ENCODE measurements around the gene ARID3C. TPM values are rescaled to one million over a fixed set of nuclear protein-coding genes. Genes with fewer than 3 reads are reported as not detected.

Gene ARID3C
- total RNA-seq, 1 donor from 2014 or later = 4.7 TPM

- H3K36me3 Mint-ChIP-seq = peaks cover 6% of the 10 kb centered on the region
- H3K27ac ChIP-seq = no peak overlapping the region
- peaks cover 18% of the 10 kb centered on the region for H3K27me3 ChIP-seq
- H3K27me3 Mint-ChIP-seq (ENCODE audit: insufficient read depth, low read depth) = peaks cover 6% of the 10 kb centered on the region
- H3K36me3 ChIP-seq = no peaks in the 10 kb centered on the region
- TF ChIP-seq EZH2phosphoT487 (IDR thresholded peaks at IDR 0.05) = no peak
- no peak for TF ChIP-seq CTCF (IDR thresholded peaks at IDR 0.05)
- TF ChIP-seq EZH2 (IDR thresholded peaks at IDR 0.05) = no peak
- DNase-seq (ENCODE audit: low spot score) = peak; percentile 87
- H2AFZ ChIP-seq (replicated peaks) = no peak overlapping the region
- H3K4me1 ChIP-seq = peaks cover 75% of the 10 kb centered on the region
- peaks cover 85% of the 10 kb centered on the region for H3K4me1 Mint-ChIP-seq
- H3K4me2 ChIP-seq = peak overlapping the region; percentile 94
- peaks cover 28% of the 10 kb centered on the region for H4K20me1 ChIP-seq (ENCODE audit: low read depth)
- H3K9ac ChIP-seq = no peak overlapping the region
- H3K9me3 Mint-ChIP-seq = no peaks in the 10 kb centered on the region
- no peaks in the 10 kb centered on the region for H3K79me2 ChIP-seq (ENCODE audit: low read depth)
- peak overlapping the region; percentile 85 for H3K4me3 Mint-ChIP-seq
- H3F3A ChIP-seq (ENCODE audit: low read depth) = peaks cover 59% of the 10 kb centered on the region
- peak overlapping the region; percentile 98 for H3K27ac Mint-ChIP-seq
- peak overlapping the region; percentile 55 for H3K4me3 ChIP-seq
- H3K9me3 ChIP-seq (ENCODE audit: low read depth) = no peaks in the 10 kb centered on the region
These were observed 49.6 kb downstream of the ARID3C start for GRCh38 chr9:34579104-34579807.

GRCh38 chr9:34578241-34579103 lies 50.4 kb downstream of the ARID3C start:
- no peaks in the 10 kb centered on the region for H3K36me3 ChIP-seq
- no peak overlapping the region for H3K9ac ChIP-seq
- peaks cover 12% of the 10 kb centered on the region for H3K27me3 ChIP-seq
- Mint-ChIP-seq H3K27ac (peak overlapping the region; percentile 97), H3K27me3 (ENCODE audit: insufficient read depth, low read depth) (peaks cover 6% of the 10 kb centered on the region), H3K36me3 (peaks cover 6% of the 10 kb centered on the region), H3K4me3 (peak overlapping the region; percentile 85), H3K4me1 (peaks cover 83% of the 10 kb centered on the region), H3K9me3 (no peaks in the 10 kb centered on the region)
- H3K79me2 ChIP-seq (ENCODE audit: low read depth) = no peaks in the 10 kb centered on the region
- no peak overlapping the region for H2AFZ ChIP-seq (replicated peaks)
- peaks cover 76% of the 10 kb centered on the region for H3K4me1 ChIP-seq
- TF ChIP-seq CTCF (IDR thresholded peaks at IDR 0.05) (peak; percentile 3), EZH2phosphoT487 (IDR thresholded peaks at IDR 0.05) (no peak)
- peak overlapping the region; percentile 55 for H3K4me3 ChIP-seq
- H3F3A ChIP-seq (ENCODE audit: low read depth) = peaks cover 59% of the 10 kb centered on the region
- no peaks in the 10 kb centered on the region for H3K9me3 ChIP-seq (ENCODE audit: low read depth)
- DNase-seq (ENCODE audit: low spot score) = peak; percentile 86
- peak overlapping the region; percentile 94 for H3K4me2 ChIP-seq
- H3K27ac ChIP-seq = peak overlapping the region; percentile 81
- peaks cover 32% of the 10 kb centered on the region for H4K20me1 ChIP-seq (ENCODE audit: low read depth)

- Mint-ChIP-seq H3K36me3 (peaks cover 6% of the 10 kb centered on the region), H3K27me3 (ENCODE audit: insufficient read depth, low read depth) (peaks cover 6% of the 10 kb centered on the region), H3K9me3 (no peaks in the 10 kb centered on the region), H3K27ac (peak overlapping the region; percentile 96), H3K4me3 (peak overlapping the region; percentile 85), H3K4me1 (peaks cover 81% of the 10 kb centered on the region)
- Histone ChIP-seq H2AFZ (replicated peaks) (no peak overlapping the region), H3K79me2 (ENCODE audit: low read depth) (no peaks in the 10 kb centered on the region), H3K27me3 (peaks cover 4% of the 10 kb centered on the region), H3K4me3 (peak overlapping the region; percentile 55), H3K4me2 (peak overlapping the region; percentile 94), H3K36me3 (no peaks in the 10 kb centered on the region), H4K20me1 (ENCODE audit: low read depth) (peaks cover 36% of the 10 kb centered on the region), H3K27ac (peak overlapping the region; percentile 81), H3K4me1 (peaks cover 78% of the 10 kb centered on the region), H3K9me3 (ENCODE audit: low read depth) (no peaks in the 10 kb centered on the region), H3K9ac (no peak overlapping the region), H3F3A (ENCODE audit: low read depth) (peaks cover 59% of the 10 kb centered on the region)
- peak; percentile 84 for DNase-seq (ENCODE audit: low spot score)
- TF ChIP-seq EZH2phosphoT487 (IDR thresholded peaks at IDR 0.05) = no peak
These were observed 51.2 kb downstream of the ARID3C start for GRCh38 chr9:34577400-34578240.
